K562 (cell line): ENCODE results near the gene P2RY8.

Experiments
- DNMT1 ChIP-seq: fragments of 450-650 bp; IDR thresholded peaks from 2 replicates; pipeline ENCODE4 v1.6.1; 2016; ENCODE audit warnings: antibody characterized with exemption, mild to moderate bottlenecking
- DPF2 ChIP-seq: fragments of 450-650 bp; IDR thresholded peaks from 2 replicates; pipeline ENCODE4 v1.6.1; 2016
- GATAD2B ChIP-seq: fragments of 450-650 bp; IDR thresholded peaks from 2 replicates; pipeline ENCODE4 v1.6.1; 2017; ENCODE audit warnings: mild to moderate bottlenecking, borderline replicate concordance
- MAZ ChIP-seq, 2 experiments: fragments of 450-650 bp in 1 of 2; sonication (generic) in 1 of 2; formaldehyde crosslinking; IDR thresholded peaks in 1 of 2; conservative IDR thresholded peaks in 1 of 2; 2 replicates each; pipeline versions ENCODE4 v1.4.0 to v1.5.0; 2020; ENCODE audit warnings: mild to moderate bottlenecking in 1 of 2, missing genetic modification reagents in 1 of 2
- SMARCC2 ChIP-seq: fragments of 450-650 bp; IDR thresholded peaks from 2 replicates; pipeline ENCODE4 v1.6.1; 2017; ENCODE audit warnings: antibody characterized with exemption, moderate library complexity, mild to moderate bottlenecking, low read depth
- SPI1 ChIP-seq: IDR thresholded peaks from 2 replicates; pipeline ENCODE4 v1.6.1; 2011; ENCODE audit warnings: low read depth, low read length, control low read depth, borderline replicate concordance
- SRF ChIP-seq, 2 experiments: fragments of 250-450, 450-650 bp in 1 of 2; sonication (Bioruptor Pico) in 1 of 2; sonication (generic) in 1 of 2; formaldehyde crosslinking; IDR thresholded peaks; 2 replicates each; pipeline versions ENCODE4 v1.5.0 to v1.5.1; 2020 to 2022; ENCODE audit warnings: mild to moderate bottlenecking in 1 of 2, missing genetic modification reagents in 1 of 2
- TAF15 ChIP-seq: fragments of 200-400 bp; formaldehyde crosslinking; IDR thresholded peaks from 2 replicates; pipeline ENCODE4 v1.6.1; 2017; ENCODE audit warnings: mild to moderate bottlenecking, low read depth, low read length, moderate library complexity
- U2AF1 ChIP-seq: fragments of 200-400 bp; formaldehyde crosslinking; optimal IDR thresholded peaks from 2 replicates; pipeline ENCODE3; 2017; ENCODE audit warnings: mild to moderate bottlenecking, low read depth, low read length, moderate library complexity
- ZNF561 ChIP-seq: fragments of 450-650 bp; formaldehyde crosslinking; conservative IDR thresholded peaks from 2 replicates; pipeline ENCODE4 v1.4.0; 2020; ENCODE audit warnings: mild to moderate bottlenecking, moderate library complexity
- TF ChIP-seq, protein P1 (sequence below), 3 experiments: IDR thresholded peaks in 2 of 3; conservative IDR thresholded peaks in 1 of 3; 2 replicates each; pipeline ENCODE4 v1.5.1; 2011 to 2012; ENCODE audit warnings: low read length in 3 of 3, mild to moderate bottlenecking in 3 of 3, control low read depth in 2 of 3, improper control_type of control experiment in 1 of 3, inconsistent platforms in 1 of 3, low read depth in 1 of 3, mixed read lengths in 1 of 3, moderate library complexity in 1 of 3; ENCODE audit not compliant: insufficient read depth in 2 of 3

DNA sequence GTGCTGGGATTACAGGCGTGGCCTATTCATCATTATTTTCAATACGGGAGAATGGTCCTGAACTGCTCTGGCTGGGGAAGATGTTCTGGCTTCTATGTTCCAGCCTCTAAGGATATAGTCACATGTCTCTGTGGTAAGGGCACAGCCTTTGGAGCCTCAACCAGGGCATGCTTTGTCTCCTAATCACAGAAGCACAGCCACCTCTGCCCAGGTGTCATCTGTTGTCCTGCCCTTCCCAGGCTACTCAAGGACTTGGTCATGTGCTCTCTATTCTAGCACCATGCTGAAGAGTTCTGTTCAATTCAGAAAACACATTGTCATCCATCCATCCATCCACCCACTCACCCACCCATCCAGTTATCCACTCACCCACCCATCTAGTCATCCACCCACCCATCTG lies 113.8 kb downstream of the P2RY8 start:
- TF ChIP-seq MAZ (CRISPR knock-in tag; conservative IDR thresholded peaks at IDR 0.05 in 1 of 2, IDR thresholded peaks at IDR 0.05 in 1 of 2) (no peak), SPI1 (no peak), TAF15 (no peak), SMARCC2 (no peak), GATAD2B (no peak), U2AF1 (no peak), ZNF561 (CRISPR knock-in tag) (no peak), DNMT1 (no peak), SRF (CRISPR knock-in tag; IDR thresholded peaks at IDR 0.05) (no peak), DPF2 (no peak)
- TF ChIP-seq, protein P1, sequence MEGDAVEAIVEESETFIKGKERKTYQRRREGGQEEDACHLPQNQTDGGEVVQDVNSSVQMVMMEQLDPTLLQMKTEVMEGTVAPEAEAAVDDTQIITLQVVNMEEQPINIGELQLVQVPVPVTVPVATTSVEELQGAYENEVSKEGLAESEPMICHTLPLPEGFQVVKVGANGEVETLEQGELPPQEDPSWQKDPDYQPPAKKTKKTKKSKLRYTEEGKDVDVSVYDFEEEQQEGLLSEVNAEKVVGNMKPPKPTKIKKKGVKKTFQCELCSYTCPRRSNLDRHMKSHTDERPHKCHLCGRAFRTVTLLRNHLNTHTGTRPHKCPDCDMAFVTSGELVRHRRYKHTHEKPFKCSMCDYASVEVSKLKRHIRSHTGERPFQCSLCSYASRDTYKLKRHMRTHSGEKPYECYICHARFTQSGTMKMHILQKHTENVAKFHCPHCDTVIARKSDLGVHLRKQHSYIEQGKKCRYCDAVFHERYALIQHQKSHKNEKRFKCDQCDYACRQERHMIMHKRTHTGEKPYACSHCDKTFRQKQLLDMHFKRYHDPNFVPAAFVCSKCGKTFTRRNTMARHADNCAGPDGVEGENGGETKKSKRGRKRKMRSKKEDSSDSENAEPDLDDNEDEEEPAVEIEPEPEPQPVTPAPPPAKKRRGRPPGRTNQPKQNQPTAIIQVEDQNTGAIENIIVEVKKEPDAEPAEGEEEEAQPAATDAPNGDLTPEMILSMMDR (IDR thresholded peaks at IDR 0.05 in 2 of 3, conservative IDR thresholded peaks at IDR 0.05 in 1 of 3; ENCODE audit: insufficient read depth in 2 of 3, low read depth in 1 of 3, low read length in 3 of 3): no peak
